ENCODE results near the gene UMAD1. TPM values are rescaled to one million over a fixed set of nuclear protein-coding genes. Genes with fewer than 3 reads are reported as not detected.
"Not testable (repeated sequence)": the region's sequence is repeated elsewhere in the genome, so short reads cannot be mapped to it uniquely, and the experiment has no call there.

Gene UMAD1
- total RNA-seq, 1 donor from 2014 or later = 13.9 TPM

- H3K36me3 Mint-ChIP-seq (ENCODE audit: low read depth) = peaks cover 17% of the 10 kb centered on the region
- no peak for TF ChIP-seq CTCF (IDR thresholded peaks at IDR 0.05)
- H3K4me3 Mint-ChIP-seq = peak overlapping the region; percentile 61
- no peaks in the 10 kb centered on the region for H3K27me3 Mint-ChIP-seq
- peaks cover 61% of the 10 kb centered on the region for H3K4me1 Mint-ChIP-seq
- POLR2A ChIA-PET = interaction anchor here (0.7 to 1.4 kb wide), 3 partner anchors 13 to 181 kb away, joined by 4 to 7 read pairs (median 4); partner anchors contain the start of genes GLCCI1 and UMAD1
- CTCF ChIA-PET = no interaction called here
- DNase-seq (no peak), ATAC-seq (ENCODE audit: low read depth) (peak; percentile 45)
- intact Hi-C loops (cut with micrococcal nuclease) = loop anchor here (1.0 to 2.0 kb wide), 3 partner anchors 58 to 147 kb away; partner anchors contain the start of gene GLCCI1
- peaks cover 12% of the 10 kb centered on the region for H3K9me3 Mint-ChIP-seq
- peak overlapping the region; percentile 62 for H3K27ac Mint-ChIP-seq
These were observed 180.4 kb downstream of the UMAD1 start for GRCh38 chr7:7820939-7821338.

GRCh38 chr7:7821517-7821916 is 181.0 kb downstream of the UMAD1 start:
- no peak for TF ChIP-seq CTCF (IDR thresholded peaks at IDR 0.05)
- DNase-seq = no peak
- Mint-ChIP-seq H3K4me3 (no peak overlapping the region), H3K9me3 (peaks cover 14% of the 10 kb centered on the region), H3K36me3 (ENCODE audit: low read depth) (peaks cover 21% of the 10 kb centered on the region), H3K27me3 (no peaks in the 10 kb centered on the region), H3K27ac (no peak overlapping the region), H3K4me1 (peaks cover 56% of the 10 kb centered on the region)
- ChIA-PET POLR2A (interaction anchor here (0.7 to 1.4 kb wide), 4 partner anchors 13 to 181 kb away, joined by 3 to 7 read pairs (median 4); partner anchors contain the start of genes GLCCI1 and UMAD1), CTCF (interaction anchor here (1.5 kb wide), 1 partner anchor 61 kb away, joined by 4 read pairs; no protein-coding TSS in a partner anchor)
- no peak for ATAC-seq (ENCODE audit: low read depth)
- intact Hi-C loops (cut with micrococcal nuclease) = loop anchor here (1.0 to 2.0 kb wide), 3 partner anchors 59 to 147 kb away; partner anchors contain the start of gene GLCCI1

GRCh38 chr7:7825294-7825693 is 184.7 kb downstream of the UMAD1 start:
- intact Hi-C loops (cut with micrococcal nuclease); ATAC-seq (ENCODE audit: low read depth); H3K27ac Mint-ChIP-seq; POLR2A ChIA-PET; H3K9me3 Mint-ChIP-seq; H3K4me3 Mint-ChIP-seq; DNase-seq; H3K27me3 Mint-ChIP-seq; CTCF ChIA-PET: not testable (repeated sequence)
- peaks cover 20% of the 10 kb centered on the region for H3K4me1 Mint-ChIP-seq
- H3K36me3 Mint-ChIP-seq (ENCODE audit: low read depth) = peaks cover 16% of the 10 kb centered on the region

- CTCF ChIA-PET = no interaction called here
These were observed 189.1 kb downstream of the UMAD1 start for GRCh38 chr7:7829667-7830066.

GRCh38 chr7:7830122-7830878 is 189.7 kb downstream of the UMAD1 start:
- ChIA-PET CTCF (no interaction called here), POLR2A (no interaction called here)
- Mint-ChIP-seq H3K36me3 (ENCODE audit: low read depth) (peaks cover 9% of the 10 kb centered on the region), H3K27ac (no peak overlapping the region), H3K9me3 (peaks cover 4% of the 10 kb centered on the region), H3K4me3 (no peak overlapping the region), H3K4me1 (peaks cover 13% of the 10 kb centered on the region), H3K27me3 (no peaks in the 10 kb centered on the region)
- no peak for TF ChIP-seq CTCF (IDR thresholded peaks at IDR 0.05)
- ATAC-seq (ENCODE audit: low read depth) (no peak), DNase-seq (no peak)
- intact Hi-C loops (cut with micrococcal nuclease) = no loop called here

More at GRCh38 chr7:7829667-7830066, 189.1 kb downstream of the UMAD1 start:
- Mint-ChIP-seq H3K4me3 (no peak overlapping the region), H3K36me3 (ENCODE audit: low read depth) (peaks cover 13% of the 10 kb centered on the region), H3K27me3 (no peaks in the 10 kb centered on the region), H3K4me1 (peaks cover 7% of the 10 kb centered on the region), H3K27ac (no peak overlapping the region), H3K9me3 (peaks cover 5% of the 10 kb centered on the region)
- TF ChIP-seq CTCF (IDR thresholded peaks at IDR 0.05) = no peak
- intact Hi-C loops (cut with micrococcal nuclease) = no loop called here
- DNase-seq (no peak), ATAC-seq (ENCODE audit: low read depth) (no peak)
- POLR2A ChIA-PET = no interaction called here

All from activated B cell treated with CpG ODN at 0.5 μM for 24 hours (primary cell).